Esophagus muscularis mucosa (tissue), 4 donors: ENCODE data around the gene MOB1B. TPM values are rescaled to one million over a fixed set of nuclear protein-coding genes. Genes with fewer than 3 reads are reported as not detected.

Experiments
- DNase-seq: peaks from one replicate; pipeline ENCODE4 v3.0.0-alpha.2; 2017; ENCODE audit errors: extremely low spot score
- H3K27ac ChIP-seq, 4 donors: fragments of 200-600 bp; sonication (generic); replicated peaks in 1 of 4; 1 replicate in 3 of 4; 2 replicates in 1 of 4; pipeline ENCODE4 v1.5.1; 2016 to 2019; ENCODE audit warnings: mild to moderate bottlenecking in 1 of 4
- H3K27me3 ChIP-seq, 4 donors: fragments of 200-600 bp; sonication (generic); one replicate each; pipeline versions ENCODE4 v1.5.1 to v1.6.0; 2016 to 2019
- H3K36me3 ChIP-seq, 4 donors: fragments of 200-600 bp; sonication (generic); one replicate each; pipeline ENCODE4 v1.5.1; 2016 to 2019
- H3K4me1 ChIP-seq, 4 donors: fragments of 200-600 bp; sonication (generic); one replicate each; pipeline ENCODE4 v1.5.1; 2016 to 2019
- H3K4me3 ChIP-seq, 4 donors: fragments of 200-600 bp; sonication (generic); 1 replicate in 2 of 4; 2 replicates in 2 of 4; pipeline ENCODE4 v1.5.1; 2016 to 2019; ENCODE audit warnings: mild to moderate bottlenecking in 4 of 4, moderate library complexity in 1 of 4
- H3K9me3 ChIP-seq, 4 donors: fragments of 200-600 bp; sonication (generic); 1 replicate in 3 of 4; 2 replicates in 1 of 4; pipeline ENCODE4 v1.5.1; 2016 to 2019
- CTCF ChIP-seq, 3 experiments: fragments of 200-600 bp in 2 of 3; fragments of 450-650 bp in 1 of 3; sonication (generic) in 2 of 3; IDR thresholded peaks; one replicate each; pipeline ENCODE4 v1.5.1; 2017 to 2019; ENCODE audit warnings: antibody characterized with exemption in 3 of 3, mild to moderate bottlenecking in 2 of 3, moderate library complexity in 1 of 3
- EP300 ChIP-seq: sonication (generic); formaldehyde crosslinking; IDR thresholded peaks from one replicate; pipeline ENCODE4 v1.6.1; 2017; ENCODE audit warnings: antibody characterized with exemption
- POLR2A ChIP-seq: fragments of 450-650 bp; IDR thresholded peaks from one replicate; pipeline ENCODE4 v1.6.1; 2017; ENCODE audit warnings: antibody characterized with exemption, moderate library complexity, mild to moderate bottlenecking, low read depth
- POLR2AphosphoS5 ChIP-seq, 2 donors: sonication (generic); formaldehyde crosslinking; IDR thresholded peaks; one replicate each; pipeline ENCODE4 v1.6.1; 2017; ENCODE audit warnings: antibody characterized with exemption in 2 of 2
- WGBS: methylation state at CpG from one replicate; pipeline ENCODE4 v1.1.5; 2018; 5-methylcytosine and 5-hydroxymethylcytosine counted together
- intact Hi-C: fragments of 100-400 bp; cut with DNase I; formaldehyde crosslinking; loops from one replicate; pipeline ENCODE4 v1.15.1; 2023
- total RNA-seq, 4 donors: library from RNA; depleted of rRNA; stranded (reverse); fragments of >200 nt; gene quantifications; one replicate each; pipeline versions ENCODE4 v1.1.0 to v1.2.1, GENCODE V29; 2016

MOB1B gene
- total RNA-seq, 4 donors from 2014 or later: 15.0 to 19.4 (median 16.6) TPM

GRCh38 chr4:70927502-70928137 lies 25.5 kb downstream of the MOB1B start:
- no peaks in the 10 kb centered on the region for H3K36me3 ChIP-seq
- no peak overlapping the region for H3K4me3 ChIP-seq
- H3K27me3 ChIP-seq: no peaks in the 10 kb centered on the region
- no peaks in the 10 kb centered on the region for H3K9me3 ChIP-seq
- H3K27ac ChIP-seq: no peak overlapping the region
- peak; percentile 64 for DNase-seq
- 70% methylated on average over 8 of the region's 8 CpGs for WGBS
- peaks cover 0 to 50% (median 25%) of the 10 kb centered on the region in 4 donors for H3K4me1 ChIP-seq
- intact Hi-C loops: no loop called here
- TF ChIP-seq CTCF (IDR thresholded peaks at IDR 0.05) (no peak), EP300 (no peak), POLR2AphosphoS5 (IDR thresholded peaks at IDR 0.05) (no peak), POLR2A (no peak)

- intact Hi-C loops: no loop called here
- no peak for DNase-seq
- no peak overlapping the region for H3K27ac ChIP-seq
Observed at GRCh38 chr4:70930530-70931256, 28.5 kb downstream of the MOB1B start.

GRCh38 chr4:70931347-70931746 lies 29.2 kb downstream of the MOB1B start:
- no peaks in the 10 kb centered on the region for H3K9me3 ChIP-seq
- no peaks in the 10 kb centered on the region for H3K27me3 ChIP-seq
- 80% methylated on average over 1 of the region's 1 CpG for WGBS
- DNase-seq: no peak
- intact Hi-C loops: no loop called here
- H3K27ac ChIP-seq: no peak overlapping the region
- H3K36me3 ChIP-seq: no peaks in the 10 kb centered on the region
- no peak overlapping the region for H3K4me3 ChIP-seq
- TF ChIP-seq CTCF (IDR thresholded peaks at IDR 0.05) (no peak), POLR2A (no peak), POLR2AphosphoS5 (IDR thresholded peaks at IDR 0.05) (no peak), EP300 (no peak)
- H3K4me1 ChIP-seq: peaks cover 0 to 35% (median 22%) of the 10 kb centered on the region in 4 donors

More at GRCh38 chr4:70930530-70931256, 28.5 kb downstream of the MOB1B start:
- no peaks in the 10 kb centered on the region for H3K27me3 ChIP-seq
- H3K36me3 ChIP-seq: no peaks in the 10 kb centered on the region
- H3K9me3 ChIP-seq: no peaks in the 10 kb centered on the region
- H3K4me1 ChIP-seq: peaks cover 0 to 38% (median 24%) of the 10 kb centered on the region in 4 donors
- no peak overlapping the region for H3K4me3 ChIP-seq
- TF ChIP-seq POLR2A: no peak
- TF ChIP-seq POLR2AphosphoS5 (IDR thresholded peaks at IDR 0.05): no peak
- TF ChIP-seq CTCF (IDR thresholded peaks at IDR 0.05): no peak
- TF ChIP-seq EP300: no peak
- 69% methylated on average over 2 of the region's 2 CpGs for WGBS

- DNase-seq: no peak
- H3K4me1 ChIP-seq: peaks cover 0 to 24% (median 23%) of the 10 kb centered on the region in 4 donors
- intact Hi-C loops: no loop called here
- no peaks in the 10 kb centered on the region for H3K9me3 ChIP-seq
- WGBS: 98% methylated on average over 2 of the region's 2 CpGs
- no peak overlapping the region for H3K4me3 ChIP-seq
- no peaks in the 10 kb centered on the region for H3K27me3 ChIP-seq
- H3K36me3 ChIP-seq: no peaks in the 10 kb centered on the region
- H3K27ac ChIP-seq: no peak overlapping the region
- TF ChIP-seq POLR2A: no peak
- TF ChIP-seq POLR2AphosphoS5 (IDR thresholded peaks at IDR 0.05): no peak
- no peak for TF ChIP-seq CTCF (IDR thresholded peaks at IDR 0.05)
- no peak for TF ChIP-seq EP300
Observed at GRCh38 chr4:70932984-70933383, 30.8 kb downstream of the MOB1B start.
